ENCODE data around the gene CCDC197.

CCDC197 gene

GRCh38 chr14:93999573-93999972 lies 2.5 kb downstream of the CCDC197 start:
- DNase-seq (ENCODE audit: low spot score): no peak

GRCh38 chr14:94000267-94000666 lies 3.2 kb downstream of the CCDC197 start:
- DNase-seq (ENCODE audit: low spot score): no peak

- DNase-seq (ENCODE audit: low spot score): no peak
These were observed 3.9 kb downstream of the CCDC197 start for GRCh38 chr14:94001016-94001415.

GRCh38 chr14:94001501-94002396 lies 4.6 kb downstream of the CCDC197 start:
- peak; percentile 73 for DNase-seq (ENCODE audit: low spot score)

GRCh38 chr14:94003397-94003796 lies 6.3 kb downstream of the CCDC197 start:
- no peak for DNase-seq (ENCODE audit: low spot score)

GRCh38 chr14:94004015-94004414 lies 6.9 kb downstream of the CCDC197 start:
- no peak for DNase-seq (ENCODE audit: low spot score)

- DNase-seq (ENCODE audit: low spot score): no peak
These were observed 8.4 kb downstream of the CCDC197 start for GRCh38 chr14:94005324-94006073.

GRCh38 chr14:94008234-94008633 lies 11.1 kb downstream of the CCDC197 start:
- no peak for DNase-seq (ENCODE audit: low spot score)

- no peak for DNase-seq (ENCODE audit: low spot score)
These were observed 12.7 kb downstream of the CCDC197 start for GRCh38 chr14:94009767-94010166.

GRCh38 chr14:94010625-94011024 lies 13.5 kb downstream of the CCDC197 start:
- no peak for DNase-seq (ENCODE audit: low spot score)

- DNase-seq (ENCODE audit: low spot score): peak; percentile 18
These were observed 14.7 kb downstream of the CCDC197 start for GRCh38 chr14:94011795-94012194.

- DNase-seq (ENCODE audit: low spot score): no peak
These were observed 17.3 kb downstream of the CCDC197 start for GRCh38 chr14:94014382-94014781.

- DNase-seq (ENCODE audit: low spot score): no peak
These were observed 18.1 kb downstream of the CCDC197 start for GRCh38 chr14:94015223-94015622.

GRCh38 chr14:94016446-94016976 lies 19.4 kb downstream of the CCDC197 start:
- DNase-seq (ENCODE audit: low spot score): no peak

GRCh38 chr14:94018308-94018707 lies 21.2 kb downstream of the CCDC197 start:
- no peak for DNase-seq (ENCODE audit: low spot score)

GRCh38 chr14:94019329-94019728 lies 22.2 kb downstream of the CCDC197 start:
- no peak for DNase-seq (ENCODE audit: low spot score)

- DNase-seq (ENCODE audit: low spot score): no peak
These were observed 23.2 kb downstream of the CCDC197 start for GRCh38 chr14:94020267-94020666.

- DNase-seq (ENCODE audit: low spot score): no peak
These were observed 23.9 kb downstream of the CCDC197 start for GRCh38 chr14:94021001-94021400.

GRCh38 chr14:94021416-94022157 lies 24.5 kb downstream of the CCDC197 start:
- no peak for DNase-seq (ENCODE audit: low spot score)

GRCh38 chr14:94022532-94023411 lies 25.7 kb downstream of the CCDC197 start:
- DNase-seq (ENCODE audit: low spot score): no peak

GRCh38 chr14:94024549-94024948 lies 27.4 kb downstream of the CCDC197 start:
- no peak for DNase-seq (ENCODE audit: low spot score)
